Measurements from ENCODE around the gene SPOP. TPM values are rescaled to one million over a fixed set of nuclear protein-coding genes. Genes with fewer than 3 reads are reported as not detected.
A peak's percentile ranks its signal among the peaks of the same experiment; 100 is the strongest.
"Not testable (repeated sequence)": the region's sequence is repeated elsewhere in the genome, so short reads cannot be mapped to it uniquely, and the experiment has no call there.

The SPOP gene
- total RNA-seq (2021) (53.4 and 66.6 TPM in 2 replicates), Bru-seq, nascent RNA (percentile 82 among the genes with signal in this experiment), BruChase-seq, experiment 1, labeled RNA remaining after a 2-hour chase (percentile 77 among the genes with signal in this experiment), BruChase-seq, experiment 2, labeled RNA remaining after a 6-hour chase (percentile 80 among the genes with signal in this experiment)
- long read RNA-seq, transcript SPOP-202 (11 exons, 2,985 nt): minor isoform, 10 of 201 reads
- long read RNA-seq, transcript SPOP-201 (11 exons, 2,965 nt): minor isoform, 18 of 201 reads
- long read RNA-seq, transcript SPOP-206 (10 exons, 1,865 nt): major isoform, 123 of 201 reads
- long read RNA-seq, partial matches to known transcripts: 3 of 201 reads
- long read RNA-seq, other reads (novel, unspliced or antisense): 42 of 201 reads

DNA sequence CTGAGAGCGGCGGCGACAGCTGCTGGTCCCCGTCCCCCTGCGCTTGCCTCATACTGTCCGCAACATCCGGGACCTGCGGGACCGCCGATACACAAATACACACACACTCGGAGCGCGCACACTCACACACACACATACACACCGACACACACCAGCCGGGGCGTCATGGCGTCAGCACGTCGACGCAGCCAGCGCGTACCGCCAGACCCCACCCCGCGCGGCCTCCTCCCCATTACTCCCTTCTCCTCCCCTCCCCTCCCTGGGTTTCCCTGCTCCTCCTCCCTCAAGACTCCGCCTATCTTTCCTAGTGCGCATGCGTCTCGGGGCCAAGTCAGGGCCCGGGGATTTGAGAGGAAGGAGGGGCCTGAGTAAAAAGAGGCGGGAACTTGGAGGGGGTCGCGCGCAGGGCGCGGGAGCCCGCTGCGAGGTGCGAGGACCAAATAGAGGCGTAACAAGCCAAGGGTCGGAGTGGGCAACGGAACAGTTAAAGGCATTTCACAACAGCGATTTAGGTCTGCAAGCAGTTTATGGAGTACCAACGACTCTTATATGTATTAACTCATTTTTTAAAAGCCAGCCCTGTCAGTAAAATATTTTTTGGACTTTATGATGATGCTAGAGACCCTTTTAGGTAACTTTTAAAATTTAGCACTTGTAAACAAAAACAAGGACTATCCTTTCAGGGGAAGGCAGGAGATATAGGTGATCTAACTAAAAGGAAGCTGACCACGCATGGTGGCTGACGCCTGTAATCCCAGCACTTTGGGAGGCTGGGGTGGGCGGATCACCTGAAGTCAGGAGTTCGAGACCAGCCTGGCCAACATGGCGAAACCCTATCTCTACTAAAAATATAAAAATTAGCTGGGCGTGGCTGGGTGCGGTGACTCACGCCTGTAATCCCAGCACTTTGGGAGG is at the start of gene SPOP:
SPOP (minus strand) TSS at position 165 of the 915 bp plus-strand sequence. CDS start 55,287 bp downstream, outside the sequence.
- no peaks in the 10 kb centered on the region for H3K27me3 ChIP-seq (replicated peaks; ENCODE audit: insufficient read depth, low read depth, low read length, poor library complexity)
- TF ChIP-seq, protein P1, sequence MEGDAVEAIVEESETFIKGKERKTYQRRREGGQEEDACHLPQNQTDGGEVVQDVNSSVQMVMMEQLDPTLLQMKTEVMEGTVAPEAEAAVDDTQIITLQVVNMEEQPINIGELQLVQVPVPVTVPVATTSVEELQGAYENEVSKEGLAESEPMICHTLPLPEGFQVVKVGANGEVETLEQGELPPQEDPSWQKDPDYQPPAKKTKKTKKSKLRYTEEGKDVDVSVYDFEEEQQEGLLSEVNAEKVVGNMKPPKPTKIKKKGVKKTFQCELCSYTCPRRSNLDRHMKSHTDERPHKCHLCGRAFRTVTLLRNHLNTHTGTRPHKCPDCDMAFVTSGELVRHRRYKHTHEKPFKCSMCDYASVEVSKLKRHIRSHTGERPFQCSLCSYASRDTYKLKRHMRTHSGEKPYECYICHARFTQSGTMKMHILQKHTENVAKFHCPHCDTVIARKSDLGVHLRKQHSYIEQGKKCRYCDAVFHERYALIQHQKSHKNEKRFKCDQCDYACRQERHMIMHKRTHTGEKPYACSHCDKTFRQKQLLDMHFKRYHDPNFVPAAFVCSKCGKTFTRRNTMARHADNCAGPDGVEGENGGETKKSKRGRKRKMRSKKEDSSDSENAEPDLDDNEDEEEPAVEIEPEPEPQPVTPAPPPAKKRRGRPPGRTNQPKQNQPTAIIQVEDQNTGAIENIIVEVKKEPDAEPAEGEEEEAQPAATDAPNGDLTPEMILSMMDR (conservative IDR thresholded peaks at IDR 0.05; ENCODE audit: low read depth, low read length): no peak
- TF ChIP-seq EZH2 (IDR thresholded peaks at IDR 0.05; ENCODE audit: borderline replicate concordance, low read depth, low read length, poor library complexity, severe bottlenecking): no peak
- peak within 1 kb of the TSS; percentile 73 for H3K4me3 ChIP-seq (ENCODE audit: low read depth, low read length, poor library complexity, severe bottlenecking)
- BruUV-seq (replicated peaks): no TSS peak
- H3K36me3 ChIP-seq (ENCODE audit: insufficient read depth, low read length, poor library complexity, severe bottlenecking): no peaks in the 10 kb centered on the region
- no peaks in the 10 kb centered on the region for H3K9me3 ChIP-seq (ENCODE audit: low read depth, low read length, poor library complexity, severe bottlenecking)
- peak within 1 kb of the TSS; percentile 92 for H3K27ac ChIP-seq (ENCODE audit: low read depth, low read length, poor library complexity, severe bottlenecking)
- CTCF ChIA-PET: interaction anchor here (1.0 kb wide), 1 partner anchor 111 kb away, joined by 10 read pairs; no protein-coding TSS in a partner anchor
- peak; percentile 99 for DNase-seq (ENCODE audit: low spot score)
- H3K4me1 ChIP-seq (ENCODE audit: insufficient read depth, low read length, poor library complexity, severe bottlenecking): peaks cover 14% of the 10 kb centered on the region
- intact Hi-C loops (cut with micrococcal nuclease; ENCODE audit: unreplicated experiment): no loop called here
- POLR2A ChIA-PET (ENCODE audit: low non-redundant PET): interaction anchor here (0.7 kb wide), 1 partner anchor 649 kb away, joined by 10 read pairs; no protein-coding TSS in a partner anchor

DNA sequence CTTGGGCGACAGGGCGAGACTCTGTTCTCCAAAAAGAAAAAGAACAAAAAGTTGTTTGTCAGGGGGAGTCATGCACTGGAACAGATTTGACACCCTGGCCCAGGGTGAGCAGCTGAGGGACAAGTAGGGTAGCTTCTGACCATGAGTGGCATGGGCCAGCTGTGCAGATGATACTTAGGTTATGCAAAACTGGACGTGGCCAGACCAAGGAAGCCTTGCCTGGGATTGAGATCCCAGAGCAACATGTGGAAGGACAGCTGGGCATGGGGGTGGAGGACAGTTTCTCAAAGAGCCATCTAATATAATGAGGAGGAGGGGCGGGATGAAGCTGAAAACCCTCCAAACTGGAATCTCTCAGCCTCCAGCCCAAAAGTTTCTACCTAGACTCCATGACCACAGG is 49.5 kb upstream of the SPOP start:
- DNase-seq (ENCODE audit: low spot score): no peak
- ChIA-PET CTCF (no interaction called here), POLR2A (ENCODE audit: low non-redundant PET) (no interaction called here)
- intact Hi-C loops (cut with micrococcal nuclease; ENCODE audit: unreplicated experiment): no loop called here
- BruUV-seq (replicated peaks): no TSS peak
- Histone ChIP-seq H3K4me3 (ENCODE audit: low read depth, low read length, poor library complexity, severe bottlenecking) (no peak overlapping the region), H3K27ac (ENCODE audit: low read depth, low read length, poor library complexity, severe bottlenecking) (no peak overlapping the region), H3K36me3 (ENCODE audit: insufficient read depth, low read length, poor library complexity, severe bottlenecking) (no peaks in the 10 kb centered on the region), H3K4me1 (ENCODE audit: insufficient read depth, low read length, poor library complexity, severe bottlenecking) (no peaks in the 10 kb centered on the region), H3K9me3 (ENCODE audit: low read depth, low read length, poor library complexity, severe bottlenecking) (no peaks in the 10 kb centered on the region), H3K27me3 (replicated peaks; ENCODE audit: insufficient read depth, low read depth, low read length, poor library complexity) (no peaks in the 10 kb centered on the region)
- TF ChIP-seq EZH2 (IDR thresholded peaks at IDR 0.05; ENCODE audit: borderline replicate concordance, low read depth, low read length, poor library complexity, severe bottlenecking): no peak
- TF ChIP-seq, protein P1 (conservative IDR thresholded peaks at IDR 0.05; ENCODE audit: low read depth, low read length): no peak

DNA sequence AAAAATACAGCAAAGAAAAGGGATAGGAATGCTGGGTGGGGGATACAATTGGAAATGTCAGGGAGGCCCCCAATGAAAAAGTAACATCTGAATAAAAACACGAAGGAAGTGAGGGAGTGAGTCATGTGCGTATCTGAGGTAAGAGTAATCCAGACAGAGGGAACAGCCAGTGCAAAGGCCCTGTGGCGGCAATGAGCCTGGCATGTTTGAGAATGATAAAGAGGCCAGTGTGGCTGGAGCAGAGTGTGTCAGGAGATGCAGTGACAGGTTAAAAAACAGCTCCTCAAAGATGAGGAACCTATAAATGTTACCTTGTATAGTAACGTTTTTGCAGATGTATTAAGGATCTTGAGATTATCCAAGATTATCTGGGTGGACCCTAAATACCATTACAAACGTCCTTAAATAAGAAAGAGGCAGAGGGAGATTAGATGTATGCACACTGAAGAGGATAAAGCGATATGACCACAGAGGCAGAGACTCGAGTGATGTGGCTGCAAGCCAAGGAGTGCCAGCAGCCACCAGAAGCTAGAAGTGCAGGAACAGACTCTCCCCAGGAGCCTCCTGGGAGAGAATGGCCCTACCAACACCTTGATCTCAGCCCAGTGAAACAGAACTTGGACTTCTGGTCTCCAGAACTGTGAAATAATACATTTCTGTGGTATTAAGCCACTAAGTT is 47.7 kb upstream of the SPOP start:
- no peaks in the 10 kb centered on the region for H3K36me3 ChIP-seq (ENCODE audit: insufficient read depth, low read length, poor library complexity, severe bottlenecking)
- H3K4me1 ChIP-seq (ENCODE audit: insufficient read depth, low read length, poor library complexity, severe bottlenecking): no peaks in the 10 kb centered on the region
- no TSS peak for BruUV-seq (replicated peaks)
- CTCF ChIA-PET: no interaction called here
- TF ChIP-seq EZH2 (IDR thresholded peaks at IDR 0.05; ENCODE audit: borderline replicate concordance, low read depth, low read length, poor library complexity, severe bottlenecking): no peak
- TF ChIP-seq, protein P1 (conservative IDR thresholded peaks at IDR 0.05; ENCODE audit: low read depth, low read length): no peak
- no peak overlapping the region for H3K27ac ChIP-seq (ENCODE audit: low read depth, low read length, poor library complexity, severe bottlenecking)
- intact Hi-C loops (cut with micrococcal nuclease; ENCODE audit: unreplicated experiment): no loop called here
- DNase-seq (ENCODE audit: low spot score): no peak
- no peaks in the 10 kb centered on the region for H3K9me3 ChIP-seq (ENCODE audit: low read depth, low read length, poor library complexity, severe bottlenecking)
- H3K4me3 ChIP-seq (ENCODE audit: low read depth, low read length, poor library complexity, severe bottlenecking): no peak overlapping the region
- no peaks in the 10 kb centered on the region for H3K27me3 ChIP-seq (replicated peaks; ENCODE audit: insufficient read depth, low read depth, low read length, poor library complexity)
- POLR2A ChIA-PET (ENCODE audit: low non-redundant PET): no interaction called here

DNA sequence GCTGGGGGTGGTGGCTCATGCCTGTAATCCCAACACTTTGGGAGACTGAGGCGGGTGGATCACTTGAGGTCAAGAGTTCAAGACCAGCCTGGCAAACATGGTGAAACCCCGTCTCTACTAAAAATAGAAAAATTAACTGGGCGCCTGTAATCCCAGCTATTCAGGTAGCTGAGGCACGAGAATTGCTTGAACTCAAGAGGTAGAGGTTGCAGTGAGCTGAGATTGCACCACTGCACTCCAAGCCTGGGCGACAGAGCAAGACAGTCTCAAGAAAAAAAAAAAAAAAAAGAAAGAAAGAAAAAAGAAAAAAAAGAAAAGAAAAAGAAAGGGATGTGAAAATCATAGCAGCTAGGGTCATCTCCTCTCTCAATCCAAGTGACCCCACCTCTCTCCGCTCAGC is 46.7 kb upstream of the SPOP start:
- DNase-seq (ENCODE audit: low spot score); H3K27me3 ChIP-seq (replicated peaks; ENCODE audit: insufficient read depth, low read depth, low read length, poor library complexity); H3K36me3 ChIP-seq (ENCODE audit: insufficient read depth, low read length, poor library complexity, severe bottlenecking); intact Hi-C loops (cut with micrococcal nuclease; ENCODE audit: unreplicated experiment); H3K9me3 ChIP-seq (ENCODE audit: low read depth, low read length, poor library complexity, severe bottlenecking); H3K4me1 ChIP-seq (ENCODE audit: insufficient read depth, low read length, poor library complexity, severe bottlenecking); POLR2A ChIA-PET (ENCODE audit: low non-redundant PET); H3K4me3 ChIP-seq (ENCODE audit: low read depth, low read length, poor library complexity, severe bottlenecking); BruUV-seq (replicated peaks); CTCF ChIA-PET; H3K27ac ChIP-seq (ENCODE audit: low read depth, low read length, poor library complexity, severe bottlenecking): not testable (repeated sequence)

Measured in A673 (cell line).